ENCODE data around the gene CFB. TPM values are rescaled to one million over a fixed set of nuclear protein-coding genes. Genes with fewer than 3 reads are reported as not detected.
"Not testable (repeated sequence)": the region's sequence is repeated elsewhere in the genome, so short reads cannot be mapped to it uniquely, and the experiment has no call there.

The CFB gene
- total and polyA plus RNA-seq, 4 donors: 2,016 to 3,272 (median 3,140) TPM

- Histone ChIP-seq H3K9me3 (ENCODE audit: control insufficient read depth in 4 of 4, low read length in 3 of 4) (no peaks in the 10 kb centered on the region), H3K9ac (ENCODE audit: low read depth in 1 of 2, low read length in 2 of 2) (peak overlapping the region; percentile 69 to 82), H3K27me3 (ENCODE audit: control insufficient read depth in 4 of 4, insufficient read depth in 4 of 4, low read length in 3 of 4) (no peaks in the 10 kb centered on the region), H3K4me1 (ENCODE audit: control insufficient read depth in 4 of 4, insufficient read depth in 4 of 4, low read length in 3 of 4) (peaks cover 6 to 34% (median 29%) of the 10 kb centered on the region in 4 donors), H3K36me3 (ENCODE audit: control insufficient read depth in 4 of 4, insufficient read depth in 3 of 4, low read depth in 1 of 4, low read length in 3 of 4) (peaks cover 6 to 27% (median 12%) of the 10 kb centered on the region in 4 donors), H3K4me3 (ENCODE audit: low read depth in 1 of 3, low read length in 3 of 3) (peak overlapping the region; percentile 69 to 93 (median 78)), H3K27ac (ENCODE audit: low read depth in 1 of 2, low read length in 2 of 2) (peak overlapping the region; percentile 98 to 99)
- no peak for DNase-seq (ENCODE audit: low spot score)
- WGBS: 12% methylated on average over 19 of the region's 19 CpGs
- TF ChIP-seq MAX (IDR thresholded peaks at IDR 0.05): no peak
- TF ChIP-seq FOXA2 (IDR thresholded peaks at IDR 0.05): no peak
- TF ChIP-seq HNF4G (IDR thresholded peaks at IDR 0.05): no peak
- no peak for TF ChIP-seq TAF1 (conservative IDR thresholded peaks at IDR 0.05)
- TF ChIP-seq YY1 (IDR thresholded peaks at IDR 0.05): no peak
- no peak for TF ChIP-seq SP1 (IDR thresholded peaks at IDR 0.05)
- no peak for TF ChIP-seq HNF4A (conservative IDR thresholded peaks at IDR 0.05)
- no peak for TF ChIP-seq NR2F2 (IDR thresholded peaks at IDR 0.05)
Measured at GRCh38 chr6:31972709-31973350, 26.9 kb downstream of the CFB start.

- not testable (repeated sequence) for H3K9ac ChIP-seq (ENCODE audit: low read depth in 1 of 2, low read length in 2 of 2); H3K4me3 ChIP-seq (ENCODE audit: low read depth in 1 of 3, low read length in 3 of 3); H3K27ac ChIP-seq (ENCODE audit: low read depth in 1 of 2, low read length in 2 of 2); H3K36me3 ChIP-seq (ENCODE audit: control insufficient read depth in 4 of 4, insufficient read depth in 3 of 4, low read depth in 1 of 4, low read length in 3 of 4); DNase-seq (ENCODE audit: low spot score); H3K27me3 ChIP-seq (ENCODE audit: control insufficient read depth in 4 of 4, insufficient read depth in 4 of 4, low read length in 3 of 4); H3K9me3 ChIP-seq (ENCODE audit: control insufficient read depth in 4 of 4, low read length in 3 of 4)
- H3K4me1 ChIP-seq (ENCODE audit: control insufficient read depth in 4 of 4, insufficient read depth in 4 of 4, low read length in 3 of 4): peaks cover 11 to 45% (median 36%) of the 10 kb centered on the region in 4 donors
- WGBS: 94% methylated on average over 30 of the region's 30 CpGs
Measured at GRCh38 chr6:31976065-31976464, 30.2 kb downstream of the CFB start.

- no peak for TF ChIP-seq ATF3 (IDR thresholded peaks at IDR 0.05)
- peak; percentile 47 for TF ChIP-seq YY1 (IDR thresholded peaks at IDR 0.05)
- peak in 1 of 2 donors; percentile 45 for TF ChIP-seq EGR1 (IDR thresholded peaks at IDR 0.05; ENCODE audit: low read depth in 2 of 2)
- no peak for TF ChIP-seq REST (IDR thresholded peaks at IDR 0.05)
- peak; percentile 66 to 71 for TF ChIP-seq RXRA (IDR thresholded peaks at IDR 0.05)
- no peak for TF ChIP-seq CTCF (IDR thresholded peaks at IDR 0.05; ENCODE audit: low read depth, low read length, missing input control)
- no peak for TF ChIP-seq FOXA1 (IDR thresholded peaks at IDR 0.05)
- Histone ChIP-seq H3K36me3 (ENCODE audit: control insufficient read depth in 4 of 4, insufficient read depth in 3 of 4, low read depth in 1 of 4, low read length in 3 of 4) (no peaks in the 10 kb centered on the region), H3K27ac (ENCODE audit: low read depth in 1 of 2, low read length in 2 of 2) (peak overlapping the region; percentile 72 to 76), H3K4me1 (ENCODE audit: control insufficient read depth in 4 of 4, insufficient read depth in 4 of 4, low read length in 3 of 4) (peaks cover 8 to 32% (median 28%) of the 10 kb centered on the region in 4 donors), H3K27me3 (ENCODE audit: control insufficient read depth in 4 of 4, insufficient read depth in 4 of 4, low read length in 3 of 4) (no peaks in the 10 kb centered on the region), H3K9ac (ENCODE audit: low read depth in 1 of 2, low read length in 2 of 2) (peak overlapping the region in 1 of 2 donors; percentile 56), H3K4me3 (ENCODE audit: low read depth in 1 of 3, low read length in 3 of 3) (peak overlapping the region; percentile 7 to 36 (median 23)), H3K9me3 (ENCODE audit: control insufficient read depth in 4 of 4, low read length in 3 of 4) (no peaks in the 10 kb centered on the region)
- WGBS: 57% methylated on average over 12 of the region's 12 CpGs
- DNase-seq (ENCODE audit: low spot score): no peak
Measured at GRCh38 chr6:31977816-31978431, 32.0 kb downstream of the CFB start.
